ENCODE data around the gene NDUFV1.

- no peak for TF ChIP-seq POLR2A (IDR thresholded peaks at IDR 0.05)
- no peak for TF ChIP-seq CTCF (IDR thresholded peaks at IDR 0.05)
These were observed 28.4 kb downstream of the NDUFV1 start for GRCh38 chr11:67635231-67635521.

All from testis (tissue), 2 donors.